Fibroblast of lung (primary cell): ENCODE data around the gene SAFB. TPM values are rescaled to one million over a fixed set of nuclear protein-coding genes. Genes with fewer than 3 reads are reported as not detected.

Experiments
- DNase-seq, 2 donors: peaks; one replicate each; pipeline versions ENCODE4 v3.0.0 to v3.0.0-alpha.2; 2010; ENCODE audit warnings: low read depth in 2 of 2
- H2AFZ ChIP-seq: 2 replicates; pipeline ENCODE4 v1.5.1; 2012; ENCODE audit warnings: low read length, control low read depth, inconsistent platforms
- H3K27ac ChIP-seq: 2 replicates; pipeline ENCODE4 v1.5.1; 2011; ENCODE audit warnings: low read length, control low read depth; ENCODE audit not compliant: insufficient read depth
- H3K27me3 ChIP-seq: 2 replicates; pipeline ENCODE4 v1.5.1; 2011; ENCODE audit warnings: mild to moderate bottlenecking, low read length; ENCODE audit not compliant: control insufficient read depth, insufficient read depth
- H3K36me3 ChIP-seq: 2 replicates; pipeline ENCODE4 v1.5.1; 2011; ENCODE audit warnings: low read length; ENCODE audit not compliant: control insufficient read depth, insufficient read depth
- H3K4me1 ChIP-seq: 2 replicates; pipeline ENCODE4 v1.5.1; 2011; ENCODE audit warnings: low read length; ENCODE audit not compliant: control insufficient read depth, insufficient read depth; ENCODE audit errors: extremely low read depth
- H3K4me2 ChIP-seq: 2 replicates; pipeline ENCODE4 v1.5.1; 2011; ENCODE audit warnings: low read length, control low read depth; ENCODE audit not compliant: insufficient read depth; ENCODE audit errors: extremely low read depth
- H3K4me3 ChIP-seq, 4 experiments: fragments of 200-600 bp in 1 of 4; sonication (generic) in 1 of 4; replicated peaks in 1 of 4; 2 replicates each; pipeline ENCODE4 v1.5.1; 2011 to 2016; ENCODE audit warnings: low read length in 4 of 4, low read depth in 3 of 4, mild to moderate bottlenecking in 3 of 4, control low read depth in 2 of 4, inconsistent platforms in 1 of 4, mixed read lengths in 1 of 4; ENCODE audit not compliant: insufficient read depth in 1 of 4; ENCODE audit errors: control extremely low read depth in 1 of 4
- H3K79me2 ChIP-seq: 2 replicates; pipeline ENCODE4 v1.5.1; 2012; ENCODE audit warnings: mild to moderate bottlenecking, low read length, inconsistent platforms; ENCODE audit not compliant: control insufficient read depth, insufficient read depth
- H3K9ac ChIP-seq: 2 replicates; pipeline ENCODE4 v1.5.1; 2011; ENCODE audit warnings: mild to moderate bottlenecking, low read length, control low read depth; ENCODE audit not compliant: insufficient read depth
- H3K9me3 ChIP-seq: 2 replicates; pipeline ENCODE4 v1.5.1; 2012; ENCODE audit warnings: low read depth, low read length; ENCODE audit not compliant: control insufficient read depth, insufficient read depth
- H4K20me1 ChIP-seq: 2 replicates; pipeline ENCODE4 v1.5.1; 2011; ENCODE audit warnings: low read length; ENCODE audit not compliant: control insufficient read depth, insufficient read depth; ENCODE audit errors: extremely low read depth
- CTCF ChIP-seq, 2 donors: IDR thresholded peaks in 1 of 2; conservative IDR thresholded peaks in 1 of 2; 1 replicate in 1 of 2; 2 replicates in 1 of 2; pipeline ENCODE4 v1.5.1; 2011 to 2012; ENCODE audit warnings: low read length in 2 of 2, control low read depth in 1 of 2, inconsistent platforms in 1 of 2, low read depth in 1 of 2, mild to moderate bottlenecking in 1 of 2
- EZH2 ChIP-seq: IDR thresholded peaks from 2 replicates; pipeline ENCODE4 v1.5.1; 2012; ENCODE audit warnings: low read length, control low read depth, mild to moderate bottlenecking; ENCODE audit errors: missing control alignments
- polyA plus RNA-seq, 2 donors: library from polyadenylated mRNA; depleted of rRNA in 1 of 2; stranded (reverse) in 1 of 2; unstranded in 1 of 2; fragments of >200 nt; gene quantifications; 2 replicates each; pipeline ENCODE4 v1.2.1, GENCODE V29; 2011 to 2012; ENCODE audit warnings: missing spikeins in 1 of 2
- total RNA-seq: library from RNA; depleted of rRNA; stranded (reverse); fragments of >200 nt; gene quantifications from 2 replicates; pipeline ENCODE4 v1.2.1, GENCODE V29; 2014

Gene SAFB
- total and polyA plus RNA-seq, 2 donors (not counting 1 experiment from before 2014, with no cell fraction given), result 28.0 to 51.0 TPM

GRCh38 chr19:5673752-5674151 is 50.9 kb downstream of the SAFB start:
- Histone ChIP-seq H4K20me1 (no peaks in the 10 kb centered on the region), H3K36me3 (peaks cover 14% of the 10 kb centered on the region), H3K27me3 (no peaks in the 10 kb centered on the region), H3K9ac (no peak overlapping the region), H3K4me1 (no peaks in the 10 kb centered on the region), H3K79me2 (no peaks in the 10 kb centered on the region), H3K9me3 (no peaks in the 10 kb centered on the region), H3K27ac (no peak overlapping the region), H2AFZ (no peak overlapping the region), H3K4me2 (no peak overlapping the region), H3K4me3 (no peak overlapping the region)
- no peak for DNase-seq
- TF ChIP-seq CTCF (conservative IDR thresholded peaks at IDR 0.05 in 1 of 2, IDR thresholded peaks at IDR 0.05 in 1 of 2; ENCODE audit: low read depth in 1 of 2, low read length in 2 of 2) (no peak), EZH2 (no peak)

GRCh38 chr19:5674714-5675113 is 51.8 kb downstream of the SAFB start:
- no peak for DNase-seq

GRCh38 chr19:5676105-5676771 is 53.4 kb downstream of the SAFB start:
- DNase-seq, result no peak
- no peaks in the 10 kb centered on the region for H3K27me3 ChIP-seq
- peaks cover 10% of the 10 kb centered on the region for H3K79me2 ChIP-seq
- H3K36me3 ChIP-seq, result peaks cover 4% of the 10 kb centered on the region
- H2AFZ ChIP-seq, result no peak overlapping the region
- no peaks in the 10 kb centered on the region for H4K20me1 ChIP-seq
- no peak overlapping the region for H3K4me3 ChIP-seq
- TF ChIP-seq EZH2 (no peak), CTCF (conservative IDR thresholded peaks at IDR 0.05 in 1 of 2, IDR thresholded peaks at IDR 0.05 in 1 of 2; ENCODE audit: low read depth in 1 of 2, low read length in 2 of 2) (no peak)
- H3K9ac ChIP-seq, result no peak overlapping the region
- no peak overlapping the region for H3K27ac ChIP-seq
- H3K4me1 ChIP-seq, result peaks cover 4% of the 10 kb centered on the region
- H3K4me2 ChIP-seq, result no peak overlapping the region
- H3K9me3 ChIP-seq, result no peaks in the 10 kb centered on the region

More at GRCh38 chr19:5674714-5675113, 51.8 kb downstream of the SAFB start:
- Histone ChIP-seq H3K79me2 (peaks cover 7% of the 10 kb centered on the region), H2AFZ (no peak overlapping the region), H3K36me3 (peaks cover 5% of the 10 kb centered on the region), H3K4me3 (no peak overlapping the region), H3K9me3 (no peaks in the 10 kb centered on the region), H3K27me3 (no peaks in the 10 kb centered on the region), H3K4me2 (no peak overlapping the region), H3K27ac (no peak overlapping the region), H4K20me1 (no peaks in the 10 kb centered on the region), H3K4me1 (peaks cover 4% of the 10 kb centered on the region), H3K9ac (no peak overlapping the region)
- TF ChIP-seq EZH2, result no peak
- no peak for TF ChIP-seq CTCF (conservative IDR thresholded peaks at IDR 0.05 in 1 of 2, IDR thresholded peaks at IDR 0.05 in 1 of 2; ENCODE audit: low read depth in 1 of 2, low read length in 2 of 2)
